Gastrocnemius medialis (tissue), 4 donors: ENCODE data around the gene PANK4. TPM values are rescaled to one million over a fixed set of nuclear protein-coding genes. Genes with fewer than 3 reads are reported as not detected.

ENCODE experiments used
- ATAC-seq, 2 donors: fragments of 150-250 bp; one replicate each; pipeline ENCODE4 v1.9.1; 2016
- DNase-seq, 2 donors: peaks; one replicate each; pipeline ENCODE4 v3.0.0-alpha.2; 2019
- H3K27ac ChIP-seq, 4 donors: fragments of 200-600 bp; sonication (generic); 1 replicate in 1 of 4; 2 replicates in 3 of 4; pipeline ENCODE4 v1.5.1; 2016 to 2018; ENCODE audit warnings: mild to moderate bottlenecking in 2 of 4, moderate library complexity in 1 of 4
- H3K27me3 ChIP-seq, 3 donors: fragments of 200-600 bp; sonication (generic) in 2 of 3; 1 replicate in 1 of 3; 2 replicates in 2 of 3; pipeline versions ENCODE4 v1.5.1 to v1.6.0; 2016 to 2019; ENCODE audit warnings: mild to moderate bottlenecking in 1 of 3, moderate library complexity in 1 of 3
- H3K36me3 ChIP-seq, 2 donors: fragments of 200-600 bp; sonication (generic) in 1 of 2; one replicate each; pipeline ENCODE4 v1.5.1; 2017 to 2018
- H3K4me1 ChIP-seq, 2 donors: fragments of 200-600 bp; sonication (generic) in 1 of 2; one replicate each; pipeline ENCODE4 v1.5.1; 2016 to 2017; ENCODE audit warnings: mild to moderate bottlenecking in 2 of 2
- H3K4me3 ChIP-seq, 4 donors: fragments of 200-600 bp; sonication (generic) in 3 of 4; 1 replicate in 1 of 4; 2 replicates in 3 of 4; pipeline ENCODE4 v1.5.1; 2016 to 2019; ENCODE audit warnings: mild to moderate bottlenecking in 2 of 4
- H3K9me3 ChIP-seq, 3 donors: fragments of 200-600 bp; sonication (generic) in 2 of 3; 1 replicate in 1 of 3; 2 replicates in 2 of 3; pipeline ENCODE4 v1.5.1; 2016 to 2019
- POLR2A ChIP-seq, 2 donors: fragments of 450-650 bp; IDR thresholded peaks; one replicate each; pipeline ENCODE4 v1.6.1; 2017; ENCODE audit warnings: antibody characterized with exemption in 2 of 2, mild to moderate bottlenecking in 2 of 2, moderate library complexity in 2 of 2
- in situ Hi-C, 4 donors: fragments of 200-750 bp; cut with MboI; loops; one replicate each; pipeline versions ENCODE4 v1.15.0 to v1.8.0; 2017; ENCODE audit warnings: low sequenced_read_pairs in 4 of 4
- intact Hi-C: fragments of 100-400 bp; cut with DNase I; formaldehyde crosslinking; loops from one replicate; pipeline ENCODE4 v1.15.1; 2023; ENCODE audit warnings: low total_unique reads
- total RNA-seq, 4 donors: library from RNA; depleted of rRNA; stranded (reverse); fragments of >200 nt; gene quantifications; one replicate each; pipeline versions ENCODE4 v1.1.0 to v1.2.3, GENCODE V29; 2016
- TF ChIP-seq, protein P1 (sequence below), 5 experiments: fragments of 450-650 bp in 3 of 5; fragments of 200-600 bp in 2 of 5; sonication (generic) in 2 of 5; IDR thresholded peaks in 4 of 5; conservative IDR thresholded peaks in 1 of 5; 1 replicate in 4 of 5; 2 replicates in 1 of 5; pipeline ENCODE4 v1.5.1; 2016 to 2019; ENCODE audit warnings: antibody characterized with exemption in 5 of 5, mild to moderate bottlenecking in 3 of 5, moderate library complexity in 3 of 5

Gene PANK4
- total RNA-seq, 4 donors from 2014 or later = 27.5 to 54.2 (median 38.5) TPM

DNA sequence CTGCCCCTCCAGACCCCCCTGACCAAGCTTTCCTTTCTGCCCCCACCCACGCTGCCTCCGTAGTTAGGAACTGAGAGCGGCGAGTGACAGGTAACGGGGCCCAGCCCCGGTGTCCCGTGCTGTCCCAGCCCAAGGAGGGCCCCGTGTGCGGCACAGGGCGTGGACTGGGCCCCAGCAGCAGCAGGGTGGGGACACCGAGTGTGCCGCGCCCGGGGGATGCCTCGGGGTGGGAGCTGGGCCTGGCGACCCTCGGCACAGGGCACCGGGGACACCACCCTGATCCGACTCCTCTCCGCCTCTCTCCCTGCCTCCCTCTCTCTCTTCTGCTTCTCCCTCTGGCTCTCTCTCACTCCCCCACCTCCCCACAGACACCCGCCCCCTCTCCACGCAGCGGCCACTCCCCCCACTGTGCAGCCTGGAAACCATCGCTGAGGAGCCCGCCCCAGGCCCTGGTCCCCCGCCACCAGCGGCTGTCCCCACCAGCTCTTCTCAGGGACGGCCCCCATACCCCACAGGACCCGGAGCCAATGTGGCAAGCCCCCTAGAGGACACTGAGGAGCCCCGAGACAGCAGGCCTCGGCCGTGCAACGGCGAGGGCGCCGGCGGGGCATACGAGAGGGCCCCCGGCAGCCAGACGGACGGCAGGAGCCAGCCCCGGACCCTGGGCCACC is 22.7 kb downstream of the PANK4 start:
- intact Hi-C loops (no loop called here), in situ Hi-C loops (no loop called here)
- H3K4me3 ChIP-seq = no peak overlapping the region
- DNase-seq = no peak
- peaks cover 5 to 11% of the 10 kb centered on the region in 2 donors for H3K4me1 ChIP-seq
- H3K27ac ChIP-seq = no peak overlapping the region
- ATAC-seq = no peak
- TF ChIP-seq, protein P1, sequence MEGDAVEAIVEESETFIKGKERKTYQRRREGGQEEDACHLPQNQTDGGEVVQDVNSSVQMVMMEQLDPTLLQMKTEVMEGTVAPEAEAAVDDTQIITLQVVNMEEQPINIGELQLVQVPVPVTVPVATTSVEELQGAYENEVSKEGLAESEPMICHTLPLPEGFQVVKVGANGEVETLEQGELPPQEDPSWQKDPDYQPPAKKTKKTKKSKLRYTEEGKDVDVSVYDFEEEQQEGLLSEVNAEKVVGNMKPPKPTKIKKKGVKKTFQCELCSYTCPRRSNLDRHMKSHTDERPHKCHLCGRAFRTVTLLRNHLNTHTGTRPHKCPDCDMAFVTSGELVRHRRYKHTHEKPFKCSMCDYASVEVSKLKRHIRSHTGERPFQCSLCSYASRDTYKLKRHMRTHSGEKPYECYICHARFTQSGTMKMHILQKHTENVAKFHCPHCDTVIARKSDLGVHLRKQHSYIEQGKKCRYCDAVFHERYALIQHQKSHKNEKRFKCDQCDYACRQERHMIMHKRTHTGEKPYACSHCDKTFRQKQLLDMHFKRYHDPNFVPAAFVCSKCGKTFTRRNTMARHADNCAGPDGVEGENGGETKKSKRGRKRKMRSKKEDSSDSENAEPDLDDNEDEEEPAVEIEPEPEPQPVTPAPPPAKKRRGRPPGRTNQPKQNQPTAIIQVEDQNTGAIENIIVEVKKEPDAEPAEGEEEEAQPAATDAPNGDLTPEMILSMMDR (IDR thresholded peaks at IDR 0.05 in 4 of 5, conservative IDR thresholded peaks at IDR 0.05 in 1 of 5) = no peak
- no peaks in the 10 kb centered on the region for H3K9me3 ChIP-seq
- peaks cover 50 to 62% (median 60%) of the 10 kb centered on the region in 3 donors for H3K27me3 ChIP-seq
- peaks cover 0 to 11% of the 10 kb centered on the region in 2 donors for H3K36me3 ChIP-seq

DNA sequence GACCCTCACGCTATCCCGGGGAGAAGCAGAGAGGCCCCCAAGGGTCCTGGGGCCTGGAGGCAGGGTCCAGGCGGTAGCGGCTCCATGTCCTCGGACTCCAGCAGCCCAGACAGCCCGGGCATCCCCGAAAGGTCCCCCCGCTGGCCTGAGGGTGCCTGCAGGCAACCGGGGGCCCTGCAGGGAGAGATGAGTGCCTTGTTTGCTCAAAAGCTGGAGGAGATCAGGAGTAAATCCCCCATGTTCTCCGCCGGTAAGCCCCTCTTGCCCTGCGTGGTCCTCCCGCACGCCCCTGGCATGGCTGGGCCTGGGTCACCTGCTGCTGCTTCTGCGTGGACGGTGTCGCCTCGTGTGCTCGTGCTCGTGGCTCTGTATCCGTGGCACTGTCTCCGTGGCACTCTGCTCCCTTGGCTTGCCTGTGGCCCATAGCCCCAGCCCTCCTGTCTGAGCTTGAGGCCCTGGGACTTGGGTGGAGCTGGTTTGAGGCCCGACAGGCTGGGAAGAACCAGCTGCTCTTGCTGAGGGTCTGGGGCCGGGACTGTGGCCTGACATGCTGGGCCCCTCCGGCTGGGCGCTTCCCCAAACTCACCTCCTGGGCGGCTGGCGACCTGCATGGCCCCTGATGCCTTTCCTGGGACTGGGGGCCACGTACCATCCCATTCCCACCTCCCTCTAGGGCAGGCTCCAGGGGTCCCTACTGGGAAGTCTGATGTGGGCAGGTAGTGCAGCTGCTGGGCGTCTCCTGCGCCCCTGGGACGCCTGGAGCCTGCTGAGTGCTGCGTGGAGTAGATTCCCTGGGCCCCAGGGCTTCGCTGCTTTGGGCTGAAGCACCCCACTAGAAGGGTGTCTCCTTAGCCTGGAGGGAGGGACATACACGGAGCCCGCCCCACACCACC is 23.5 kb downstream of the PANK4 start:
- peaks cover 51 to 67% (median 65%) of the 10 kb centered on the region in 3 donors for H3K27me3 ChIP-seq
- no peak overlapping the region for H3K4me3 ChIP-seq
- in situ Hi-C loops (no loop called here), intact Hi-C loops (no loop called here)
- no peak overlapping the region for H3K27ac ChIP-seq
- no peaks in the 10 kb centered on the region for H3K9me3 ChIP-seq
- H3K4me1 ChIP-seq = peaks cover 5 to 11% of the 10 kb centered on the region in 2 donors
- DNase-seq (no peak), ATAC-seq (no peak)
- TF ChIP-seq, protein P1 (IDR thresholded peaks at IDR 0.05 in 4 of 5, conservative IDR thresholded peaks at IDR 0.05 in 1 of 5) = no peak
- TF ChIP-seq POLR2A (IDR thresholded peaks at IDR 0.05) = no peak
- H3K36me3 ChIP-seq = peaks cover 0 to 3% of the 10 kb centered on the region in 2 donors

DNA sequence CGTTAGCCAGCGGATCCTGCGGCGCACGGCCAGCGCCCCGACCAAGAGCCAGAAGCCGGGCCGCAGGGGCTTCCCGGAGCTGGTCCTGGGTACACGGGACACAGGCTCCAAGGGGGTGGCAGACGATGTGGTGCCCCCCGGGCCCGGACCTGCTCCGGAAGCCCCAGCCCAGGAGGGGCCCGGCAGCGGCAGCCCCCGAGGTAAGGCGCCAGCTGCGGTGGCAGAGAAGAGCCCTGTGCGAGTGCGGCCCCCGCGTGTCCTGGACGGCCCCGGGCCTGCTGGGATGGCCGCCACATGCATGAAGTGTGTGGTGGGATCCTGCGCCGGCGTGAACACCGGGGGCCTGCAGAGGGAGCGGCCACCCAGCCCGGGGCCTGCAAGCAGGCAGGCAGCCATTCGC is 24.2 kb downstream of the PANK4 start:
- H3K27me3 ChIP-seq = peaks cover 56 to 74% (median 69%) of the 10 kb centered on the region in 3 donors
- no peaks in the 10 kb centered on the region for H3K36me3 ChIP-seq
- DNase-seq = no peak
- no peaks in the 10 kb centered on the region for H3K9me3 ChIP-seq
- peaks cover 5 to 11% of the 10 kb centered on the region in 2 donors for H3K4me1 ChIP-seq
- in situ Hi-C loops (no loop called here), intact Hi-C loops (no loop called here)
- peak in 1 of 2 donors; percentile 2 for TF ChIP-seq POLR2A (IDR thresholded peaks at IDR 0.05)
- TF ChIP-seq, protein P1 (IDR thresholded peaks at IDR 0.05 in 4 of 5, conservative IDR thresholded peaks at IDR 0.05 in 1 of 5) = no peak
- H3K27ac ChIP-seq = no peak overlapping the region
- no peak overlapping the region for H3K4me3 ChIP-seq
- no peak for ATAC-seq

DNA sequence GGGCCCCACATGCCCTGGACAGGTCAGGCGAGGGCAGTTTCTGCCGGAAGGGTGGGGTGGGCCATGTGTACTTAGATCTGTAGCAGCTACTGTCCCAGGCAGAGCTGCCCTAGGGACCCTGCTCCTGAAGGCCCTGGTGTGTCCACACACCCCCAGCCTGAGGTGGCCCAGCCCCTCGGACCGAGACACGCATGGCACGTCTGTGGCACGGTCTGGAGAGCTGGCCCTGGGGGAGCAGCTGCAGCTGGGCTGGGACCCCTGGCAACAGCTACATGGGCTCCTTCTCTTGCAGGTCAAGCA is 24.6 kb downstream of the PANK4 start:
- peaks cover 5 to 11% of the 10 kb centered on the region in 2 donors for H3K4me1 ChIP-seq
- ATAC-seq = no peak
- no peak for DNase-seq
- no peaks in the 10 kb centered on the region for H3K36me3 ChIP-seq
- no peak overlapping the region for H3K4me3 ChIP-seq
- TF ChIP-seq, protein P1 (IDR thresholded peaks at IDR 0.05 in 4 of 5, conservative IDR thresholded peaks at IDR 0.05 in 1 of 5) = no peak
- H3K27ac ChIP-seq = no peak overlapping the region
- intact Hi-C loops = no loop called here
- H3K27me3 ChIP-seq = peaks cover 60 to 79% (median 69%) of the 10 kb centered on the region in 3 donors
- no peaks in the 10 kb centered on the region for H3K9me3 ChIP-seq
- in situ Hi-C loops = no loop called here
